Measurements from ENCODE around the gene BSPH1.
"Not testable (repeated sequence)": the region's sequence is repeated elsewhere in the genome, so short reads cannot be mapped to it uniquely, and the experiment has no call there.

The BSPH1 gene, protein sequence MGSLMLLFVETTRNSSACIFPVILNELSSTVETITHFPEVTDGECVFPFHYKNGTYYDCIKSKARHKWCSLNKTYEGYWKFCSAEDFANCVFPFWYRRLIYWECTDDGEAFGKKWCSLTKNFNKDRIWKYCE

GRCh38 chr19:47992070-47992469, at the start of gene BSPH1:
Gene BSPH1 (minus strand): TSS chr19:47992170. CDS start chr19:47992081, 89 bp downstream.
- no peak for DNase-seq (ENCODE audit: low read depth in 1 of 2, low spot score in 1 of 2)

DNA sequence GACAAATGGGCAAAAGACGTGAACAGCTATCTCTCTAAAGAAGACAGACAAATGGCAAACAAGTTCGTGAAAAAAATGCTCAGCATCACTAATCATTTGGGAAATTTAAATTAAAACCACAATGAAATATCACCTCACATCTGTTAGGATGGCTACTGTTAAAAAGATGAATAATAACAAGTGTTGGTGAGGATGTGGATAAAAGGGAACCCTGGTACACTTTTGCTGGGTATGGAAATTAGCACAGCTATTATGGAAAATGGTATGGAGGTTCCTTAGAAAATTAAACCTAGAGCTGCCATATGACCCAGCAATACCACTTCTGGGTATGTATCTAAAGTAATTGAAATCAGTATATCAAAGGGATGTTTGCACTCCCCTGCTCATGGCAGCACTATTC, 44.8 kb upstream of the BSPH1 start:
- DNase-seq (ENCODE audit: low read depth in 1 of 2, low spot score in 1 of 2) = no peak

DNA sequence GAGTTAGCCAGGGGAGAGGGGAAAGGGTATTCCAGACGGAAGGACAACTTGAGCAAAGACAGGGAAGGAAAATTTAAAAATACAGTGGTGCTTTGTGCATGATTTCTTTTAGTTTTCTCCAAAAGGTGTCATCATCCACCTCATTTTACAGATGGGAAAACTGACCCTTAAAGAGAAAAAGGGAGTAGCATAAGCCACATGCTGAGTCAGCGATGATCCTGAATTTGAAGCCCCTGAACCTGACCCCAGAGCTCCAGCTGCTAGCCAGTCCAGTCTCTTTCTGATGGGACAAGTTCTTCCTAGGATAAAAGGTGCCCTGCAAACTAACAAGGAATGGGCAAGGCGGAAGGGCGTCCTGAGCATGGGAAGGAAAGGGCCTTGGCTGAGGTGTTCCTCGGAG, 41.6 kb upstream of the BSPH1 start:
- no peak for DNase-seq (ENCODE audit: low read depth in 1 of 2, low spot score in 1 of 2)

DNA sequence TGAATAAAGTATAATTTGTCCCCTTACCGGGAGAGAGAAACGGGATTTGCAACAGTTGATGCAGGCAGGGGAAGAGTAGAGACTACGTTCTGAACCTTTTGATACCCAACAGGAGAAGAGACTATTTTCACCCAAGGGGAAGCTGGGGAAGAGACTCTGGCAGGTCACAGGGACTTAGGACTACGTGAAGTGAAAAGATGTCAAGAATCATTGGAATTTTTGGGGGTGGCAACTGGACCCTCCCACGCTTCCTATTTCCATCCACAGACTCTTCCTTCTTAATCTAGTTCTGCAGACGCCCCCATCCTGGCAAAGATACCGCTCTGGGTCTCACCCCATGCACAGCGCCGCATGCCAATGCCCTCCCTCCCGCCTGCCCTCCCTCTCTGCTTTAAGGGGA, 38.1 kb upstream of the BSPH1 start:
- DNase-seq (ENCODE audit: low read depth in 1 of 2, low spot score in 1 of 2) = no peak

DNA sequence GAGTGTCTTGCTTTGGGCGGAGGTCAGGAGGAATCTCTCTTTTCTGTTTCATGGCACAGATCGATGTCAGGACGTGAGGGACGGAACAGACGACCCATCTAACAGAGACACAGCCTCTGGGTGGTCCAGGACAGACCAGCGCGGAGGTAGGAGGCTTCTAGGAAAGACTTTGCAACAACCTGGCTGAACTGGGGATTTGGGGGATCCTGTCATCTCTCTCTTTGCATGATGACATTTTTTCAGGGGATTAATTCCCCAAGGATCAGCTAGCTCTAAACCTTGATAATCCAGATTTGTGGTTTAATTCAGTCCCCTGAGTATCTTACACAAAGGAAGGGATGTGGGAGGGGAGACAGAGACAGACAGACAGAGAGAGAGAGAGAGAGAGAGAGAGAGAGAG, 37.5 kb upstream of the BSPH1 start:
- DNase-seq (ENCODE audit: low read depth in 1 of 2, low spot score in 1 of 2) = no peak

DNA sequence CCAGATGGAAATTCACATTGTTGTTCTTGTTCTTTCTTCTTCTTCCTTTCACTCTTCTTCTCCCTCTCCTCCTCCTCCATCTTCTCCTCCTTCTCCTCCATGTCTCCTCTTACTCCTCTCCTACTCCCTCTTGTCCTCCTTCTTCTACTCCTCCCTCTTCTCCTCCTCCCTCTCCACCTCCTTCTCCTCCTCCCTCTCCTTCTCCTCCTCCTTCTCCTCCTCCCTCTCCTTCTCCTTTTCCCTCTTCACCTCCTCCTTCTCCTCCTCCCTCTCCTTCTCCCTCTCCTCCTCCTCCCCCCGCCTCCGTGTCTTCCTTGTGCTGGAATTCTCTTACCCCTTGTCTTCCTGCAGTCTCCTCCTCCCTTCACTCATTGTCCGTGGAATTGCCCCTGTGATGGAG, 33.5 kb upstream of the BSPH1 start:
- DNase-seq (ENCODE audit: low read depth in 1 of 2, low spot score in 1 of 2) = no peak

GRCh38 chr19:48023518-48023917, 31.5 kb upstream of the BSPH1 start:
- DNase-seq (ENCODE audit: low read depth in 1 of 2, low spot score in 1 of 2) = no peak

- DNase-seq (ENCODE audit: low read depth in 1 of 2, low spot score in 1 of 2) = no peak
Measured at GRCh38 chr19:48023011-48023410, 31.0 kb upstream of the BSPH1 start.

DNA sequence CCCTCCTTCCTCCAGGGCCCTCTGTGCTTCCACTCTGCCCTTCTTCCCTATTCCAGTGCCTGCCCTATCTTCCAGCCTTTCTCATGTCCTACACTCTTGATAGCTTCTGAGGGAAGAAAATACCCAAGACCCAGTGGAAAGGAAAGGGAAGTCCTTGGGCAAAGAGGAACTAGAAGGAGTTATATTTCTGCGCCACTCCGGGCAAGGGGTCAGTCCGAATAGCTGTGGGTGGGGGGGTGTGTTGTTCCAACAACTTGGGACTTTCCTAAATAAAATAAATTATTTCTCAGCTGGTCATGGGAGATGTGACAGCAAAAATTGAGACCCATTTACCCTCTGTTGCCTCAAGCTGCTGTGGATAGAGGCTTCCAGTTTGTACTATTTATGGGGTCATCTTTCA, 28.7 kb upstream of the BSPH1 start:
- DNase-seq (ENCODE audit: low read depth in 1 of 2, low spot score in 1 of 2) = no peak

- DNase-seq (ENCODE audit: low read depth in 1 of 2, low spot score in 1 of 2) = no peak
Measured at GRCh38 chr19:48010932-48011758, 19.2 kb upstream of the BSPH1 start.

GRCh38 chr19:48006762-48007161, 14.8 kb upstream of the BSPH1 start:
- DNase-seq (ENCODE audit: low read depth in 1 of 2, low spot score in 1 of 2) = no peak

DNA sequence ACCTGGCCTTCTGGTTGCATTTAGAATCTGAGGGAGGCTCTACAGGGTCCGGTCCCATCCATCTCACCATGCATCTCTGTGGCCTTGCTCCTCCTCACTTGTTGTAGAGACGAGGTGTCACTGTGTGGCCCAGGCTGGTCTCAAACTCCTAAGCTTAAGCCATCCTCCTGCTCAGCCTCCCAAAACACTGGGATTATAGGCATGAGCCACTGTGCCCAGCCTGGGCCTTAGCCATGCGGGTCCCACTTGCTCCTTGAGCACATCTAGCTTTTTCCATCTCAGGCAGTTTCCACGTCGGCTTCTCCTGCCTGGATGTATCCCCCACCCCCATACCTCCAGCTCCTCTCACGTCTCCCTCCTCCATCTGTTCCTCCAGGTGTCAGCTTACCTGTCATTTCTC, 12.3 kb upstream of the BSPH1 start:
- DNase-seq (ENCODE audit: low read depth in 1 of 2, low spot score in 1 of 2) = no peak

DNA sequence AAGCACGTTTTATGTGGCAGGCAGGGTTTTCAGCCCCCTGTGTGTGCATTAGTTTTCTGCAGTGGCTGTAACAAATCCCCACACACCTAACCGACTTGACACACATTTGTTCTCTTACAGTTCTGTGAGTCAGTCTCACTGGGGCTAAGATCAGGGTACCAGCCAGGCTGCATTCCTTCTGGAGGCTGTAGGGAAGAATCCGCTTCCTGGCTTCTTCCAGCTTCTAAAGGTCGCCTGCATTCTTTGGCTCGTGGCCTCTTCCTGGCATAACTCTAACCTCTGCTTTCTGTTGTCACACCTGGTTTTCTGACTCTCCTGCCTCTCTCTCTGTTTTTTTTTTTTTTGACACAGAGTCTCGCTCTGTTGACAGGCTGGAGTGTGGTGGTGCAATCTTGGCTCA, 8.9 kb upstream of the BSPH1 start:
- DNase-seq (ENCODE audit: low read depth in 1 of 2, low spot score in 1 of 2) = no peak

- DNase-seq (ENCODE audit: low read depth in 1 of 2, low spot score in 1 of 2) = no peak
Measured at GRCh38 chr19:47998800-47999199, 6.8 kb upstream of the BSPH1 start.

- no peak for DNase-seq (ENCODE audit: low read depth in 1 of 2, low spot score in 1 of 2)
Measured at GRCh38 chr19:47996230-47996727, 4.3 kb upstream of the BSPH1 start.

DNA sequence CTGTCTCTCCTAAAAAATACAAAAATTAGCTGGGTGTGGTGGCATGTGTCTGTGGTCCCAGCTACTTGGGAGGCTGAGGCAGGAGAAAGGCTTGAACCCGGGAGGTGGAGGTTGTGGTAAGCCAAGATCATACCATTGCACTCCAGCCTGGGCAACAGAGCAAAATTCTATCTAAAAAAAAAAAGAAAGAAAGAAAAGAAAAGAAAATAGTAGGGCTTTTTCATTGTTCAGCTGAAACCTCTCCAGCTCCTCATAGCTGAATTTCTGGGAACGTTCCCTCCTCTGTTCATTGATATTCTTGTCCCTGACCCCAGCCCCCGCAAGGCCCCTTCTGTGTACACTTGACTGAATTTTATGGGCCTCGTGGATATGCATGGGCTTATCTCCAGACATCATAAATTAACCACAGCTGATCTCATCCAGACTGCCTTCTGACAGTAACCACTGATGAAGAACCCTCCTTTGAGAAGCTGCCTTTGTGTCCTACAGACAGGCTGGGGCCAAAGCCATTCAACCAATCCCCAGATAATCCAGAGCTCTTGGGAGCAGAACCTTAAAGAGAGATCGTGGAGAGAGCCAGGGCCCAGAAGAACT, 2.3 kb upstream of the BSPH1 start, which contains the start of gene ELSPBP1:
Gene ELSPBP1 (plus strand): TSS at position 424 of the 594 bp plus-strand sequence. CDS start 14,036 bp downstream, outside the sequence.
- no peak for DNase-seq (ENCODE audit: low read depth in 1 of 2, low spot score in 1 of 2)

- no peak for DNase-seq (ENCODE audit: low read depth in 1 of 2, low spot score in 1 of 2)
Measured at GRCh38 chr19:47991191-47991808, 670 bp downstream of the BSPH1 start.

DNA sequence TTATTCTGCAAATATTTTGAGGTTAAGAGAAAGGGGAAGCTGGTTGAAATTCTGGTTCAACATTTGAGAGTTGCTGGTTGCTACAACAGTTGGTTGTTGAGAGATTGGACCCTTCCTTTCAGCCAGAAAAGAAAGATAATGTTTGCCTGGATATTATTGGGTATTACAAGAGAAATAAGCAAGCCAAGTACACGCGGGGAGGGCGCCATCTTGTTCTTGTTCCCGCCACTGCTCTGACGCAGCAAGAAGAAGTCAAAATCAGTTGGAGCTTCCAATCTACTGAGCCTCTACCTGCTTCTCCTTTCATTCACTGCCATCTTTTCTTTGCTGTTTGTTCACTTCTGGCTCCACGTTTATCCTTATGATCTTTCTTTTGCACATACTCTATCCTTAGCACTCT, 18.4 kb downstream of the BSPH1 start:
- DNase-seq (ENCODE audit: low read depth in 1 of 2, low spot score in 1 of 2) = no peak

DNA sequence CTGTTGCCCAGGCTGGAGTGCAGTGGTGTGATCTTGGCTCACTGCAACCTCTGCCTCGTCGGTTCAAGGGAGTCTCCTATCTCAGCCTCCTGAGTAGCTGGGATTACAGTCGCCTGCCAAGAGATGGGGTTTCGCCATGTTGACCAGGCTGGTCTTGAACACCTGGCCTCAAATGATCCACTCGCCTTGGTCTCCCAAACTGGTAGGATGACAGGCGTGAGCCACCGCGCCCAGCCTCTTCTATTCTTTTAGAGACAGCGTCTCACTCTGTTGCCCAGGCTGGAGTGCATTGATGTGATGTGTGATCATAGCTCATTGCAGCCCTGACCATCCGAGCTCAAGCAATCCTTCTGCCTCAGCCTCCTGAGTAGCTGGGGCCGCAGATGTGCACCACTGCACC, 36.0 kb downstream of the BSPH1 start:
- not testable (repeated sequence) for DNase-seq (ENCODE audit: low read depth in 1 of 2, low spot score in 1 of 2)

DNA sequence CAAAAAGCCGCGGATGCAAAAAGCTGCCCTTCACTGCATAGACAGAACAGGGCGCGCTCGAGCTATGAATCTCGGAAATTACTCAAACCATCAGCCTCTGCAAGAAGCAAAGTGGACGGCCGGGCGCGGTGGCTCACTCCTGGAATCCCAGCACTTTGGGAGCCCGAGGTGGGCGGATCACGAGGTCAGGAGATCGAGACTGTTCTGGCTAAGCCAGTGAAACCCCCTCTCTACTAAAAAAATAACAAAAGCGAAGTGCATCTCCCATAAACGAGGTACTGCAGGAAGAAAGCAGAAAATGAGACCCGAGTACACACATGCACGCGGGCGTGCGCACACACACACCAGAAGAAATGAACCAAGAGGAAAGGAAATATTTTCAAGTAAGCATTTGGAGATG, 39.8 kb downstream of the BSPH1 start:
- not testable (repeated sequence) for DNase-seq (ENCODE audit: low read depth in 1 of 2, low spot score in 1 of 2)

GRCh38 chr19:47949852-47950521, 42.0 kb downstream of the BSPH1 start:
- not testable (repeated sequence) for DNase-seq (ENCODE audit: low read depth in 1 of 2, low spot score in 1 of 2)
